HG03064 (cell line): Measurements from ENCODE around the gene ELMO1.

Experiments
- ATAC-seq: cut with Tn5 transposase; IDR thresholded peaks from one replicate; pipeline ENCODE4 v1.9.1; 2021; ENCODE audit warnings: low read depth; ENCODE audit not compliant: unreplicated experiment

The ELMO1 gene

DNA sequence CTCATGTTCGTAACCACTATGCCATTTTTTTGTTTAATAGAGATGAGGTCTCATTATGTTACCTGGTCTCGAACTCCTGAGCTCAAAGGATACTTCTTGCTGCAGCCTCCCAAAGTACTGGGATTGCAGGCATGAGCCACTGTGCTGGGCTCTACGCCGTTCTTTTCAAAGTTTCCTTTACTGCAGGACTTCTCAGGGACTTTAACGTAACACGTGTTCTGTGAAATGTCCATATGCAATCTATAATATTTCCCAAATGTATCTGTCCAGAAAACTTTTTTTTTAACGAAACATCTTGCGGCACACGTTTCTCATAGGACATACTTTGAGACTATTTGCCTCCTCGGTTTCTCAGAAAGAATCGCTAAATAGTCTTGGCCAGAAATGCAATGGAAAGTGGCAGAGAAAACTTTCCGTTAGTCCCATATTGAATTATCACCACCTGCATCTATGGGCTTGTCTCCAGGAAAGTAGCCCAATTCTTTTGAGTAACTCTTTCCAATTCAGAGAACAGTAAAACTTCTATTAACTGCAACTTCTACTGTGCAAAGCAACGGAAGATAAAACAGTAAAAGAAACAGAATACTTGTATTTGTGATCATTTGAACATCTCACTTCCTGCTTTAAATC is 96.3 kb downstream of the ELMO1 start:
- ATAC-seq, result no peak

DNA sequence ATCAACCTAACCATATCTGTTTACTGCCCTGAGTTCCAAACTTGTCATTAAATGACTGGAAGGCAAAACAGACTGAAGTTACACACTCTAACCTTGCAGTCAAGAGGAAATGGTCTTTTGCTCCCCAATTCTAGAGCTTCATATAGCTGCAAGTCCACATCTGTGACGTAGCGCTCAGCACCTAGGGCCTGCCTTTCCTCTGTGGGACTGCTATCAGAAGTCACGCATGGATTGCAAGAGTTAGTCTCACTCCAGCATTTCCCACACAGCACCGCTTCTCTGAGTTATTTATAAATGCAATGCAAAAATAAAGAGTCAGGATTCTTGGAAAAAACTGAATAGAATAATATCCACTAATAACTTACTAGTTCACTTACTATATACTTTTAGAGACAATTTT is 96.9 kb downstream of the ELMO1 start:
- ATAC-seq, result no peak

DNA sequence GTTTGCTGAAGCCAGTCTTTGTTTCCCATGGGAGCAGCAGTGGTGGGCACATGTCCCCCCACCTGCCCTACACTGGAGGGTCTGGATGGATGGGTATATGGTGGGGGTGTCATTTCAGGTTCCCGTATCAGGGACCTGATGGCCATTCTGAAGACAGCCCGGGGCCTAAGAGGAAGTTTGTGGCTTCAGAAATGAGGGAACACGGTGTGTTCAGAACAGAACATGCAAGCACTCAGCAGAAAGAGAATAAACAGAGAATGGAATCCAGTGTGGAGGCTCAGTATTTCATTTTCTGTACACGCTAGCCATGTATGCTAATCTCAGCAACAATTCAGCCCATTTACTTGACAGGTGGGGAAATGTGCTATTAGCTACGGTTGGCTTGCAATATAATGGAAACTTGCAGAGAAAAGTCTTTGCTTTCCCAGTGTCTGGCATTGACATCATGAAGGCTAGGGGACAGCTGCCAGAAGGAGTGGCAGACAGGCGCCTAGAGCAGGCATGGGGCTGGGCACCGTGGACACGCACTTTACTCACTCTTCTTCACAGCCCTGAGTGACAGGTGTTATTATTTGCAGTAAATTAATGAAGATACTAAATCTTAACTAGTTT is 98.6 kb downstream of the ELMO1 start:
- ATAC-seq, result no peak

DNA sequence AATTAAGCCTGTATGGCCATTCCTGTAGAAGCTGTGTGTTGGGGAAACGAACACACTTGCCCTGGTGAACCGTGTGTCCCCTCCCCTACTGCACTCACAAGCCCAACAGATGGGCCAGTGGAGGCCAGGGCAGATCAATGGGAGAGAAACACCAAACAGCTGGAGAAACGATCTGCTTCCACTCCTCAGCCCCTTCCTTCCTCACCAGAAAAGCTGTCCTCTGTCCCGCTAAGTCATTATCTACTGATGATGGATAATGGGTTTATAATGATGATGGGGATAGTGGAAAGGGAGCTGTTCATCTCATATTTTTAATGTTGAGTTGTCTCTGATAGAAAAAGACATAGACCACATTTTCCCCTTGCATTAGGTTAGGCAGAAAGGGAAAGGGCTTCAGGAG is 99.7 kb downstream of the ELMO1 start:
- no peak for ATAC-seq

DNA sequence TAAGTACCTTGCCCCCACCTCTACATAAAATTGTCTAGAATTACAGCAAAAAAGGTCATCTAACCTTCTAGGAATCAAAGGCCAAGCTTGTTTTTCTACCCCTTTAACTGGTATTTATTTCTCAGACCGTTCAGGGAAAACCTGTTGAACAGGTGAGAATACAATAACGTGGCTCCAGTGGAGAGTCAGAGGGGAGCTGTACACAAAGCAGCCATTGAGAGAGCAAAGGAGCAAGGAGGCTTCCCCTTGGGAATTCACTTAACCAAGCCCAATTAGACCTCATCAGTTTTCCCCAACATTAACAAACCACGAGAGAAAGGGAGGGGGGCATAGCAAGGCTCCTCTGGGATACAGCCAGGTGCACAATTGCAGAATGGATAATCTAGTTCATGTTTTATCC is 101.9 kb downstream of the ELMO1 start:
- ATAC-seq, result no peak

DNA sequence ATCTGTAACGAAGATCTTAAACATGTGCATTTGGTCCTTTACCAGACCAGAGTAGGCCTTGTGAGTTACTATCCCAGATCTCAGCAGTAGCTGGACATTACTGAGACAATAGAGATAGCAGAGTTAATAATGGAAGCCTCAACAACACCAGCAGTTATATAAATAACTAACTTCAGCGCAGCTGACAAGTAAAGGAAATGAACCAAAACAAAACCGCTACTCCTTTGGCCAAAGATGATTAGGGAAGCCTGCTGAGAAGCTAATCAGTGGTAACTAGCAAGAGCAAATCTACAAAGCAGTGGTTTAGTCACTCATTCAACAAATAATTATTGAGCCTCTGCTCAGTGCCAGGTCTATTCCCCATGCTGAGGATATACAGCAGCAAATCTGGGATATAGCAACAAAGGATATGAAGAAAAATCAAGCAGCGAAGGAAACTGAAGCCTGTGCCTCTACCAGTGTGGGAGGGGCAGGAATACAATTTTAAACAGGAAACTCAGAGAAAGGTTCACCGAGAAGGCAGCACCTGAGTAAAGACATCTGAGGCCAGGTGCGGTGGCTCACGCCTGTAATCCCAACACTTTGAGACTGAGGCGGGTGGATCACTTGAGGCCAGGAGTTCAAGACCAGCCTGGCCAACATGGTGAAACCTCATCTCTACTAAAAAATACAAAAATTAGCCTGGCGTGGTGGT is 103.6 kb downstream of the ELMO1 start:
- ATAC-seq, result peak; percentile 28

DNA sequence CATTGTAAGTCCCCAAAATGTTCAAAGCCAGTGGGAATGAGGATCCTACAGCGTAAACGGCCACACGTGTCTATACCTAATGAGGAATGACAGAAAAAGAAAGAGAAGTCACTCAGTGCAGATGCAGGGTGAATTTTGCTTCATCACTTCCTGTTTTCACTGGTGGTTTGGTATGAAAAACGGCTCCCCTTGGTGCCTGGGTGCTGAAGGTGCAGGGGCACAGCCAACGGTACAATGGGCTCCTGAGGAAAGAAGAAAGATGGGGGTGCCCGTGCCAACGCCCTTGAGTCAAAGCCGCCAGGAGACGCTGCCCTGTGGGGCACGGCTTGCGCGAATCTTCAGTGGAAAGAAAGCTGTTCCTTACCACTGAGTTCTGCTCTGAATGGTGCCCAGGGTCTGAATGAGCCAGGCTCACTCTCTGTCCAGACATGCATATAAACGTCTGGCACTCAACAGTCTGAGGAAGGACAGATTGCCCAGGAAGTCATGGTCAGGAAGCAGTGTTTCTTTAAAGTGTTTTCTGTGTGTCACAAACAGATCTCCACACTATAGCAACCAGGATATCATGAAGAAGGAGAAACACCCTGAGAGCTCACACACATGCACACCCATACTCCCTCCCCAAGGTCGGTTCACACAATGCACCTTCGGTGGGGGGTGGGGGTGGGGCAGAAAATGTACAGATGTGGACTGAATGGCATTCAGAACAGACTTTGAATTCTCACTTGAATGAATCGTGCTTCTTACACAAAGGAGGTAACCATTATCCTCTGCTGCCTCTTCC is 105.8 kb downstream of the ELMO1 start:
- peak; percentile 56 for ATAC-seq

DNA sequence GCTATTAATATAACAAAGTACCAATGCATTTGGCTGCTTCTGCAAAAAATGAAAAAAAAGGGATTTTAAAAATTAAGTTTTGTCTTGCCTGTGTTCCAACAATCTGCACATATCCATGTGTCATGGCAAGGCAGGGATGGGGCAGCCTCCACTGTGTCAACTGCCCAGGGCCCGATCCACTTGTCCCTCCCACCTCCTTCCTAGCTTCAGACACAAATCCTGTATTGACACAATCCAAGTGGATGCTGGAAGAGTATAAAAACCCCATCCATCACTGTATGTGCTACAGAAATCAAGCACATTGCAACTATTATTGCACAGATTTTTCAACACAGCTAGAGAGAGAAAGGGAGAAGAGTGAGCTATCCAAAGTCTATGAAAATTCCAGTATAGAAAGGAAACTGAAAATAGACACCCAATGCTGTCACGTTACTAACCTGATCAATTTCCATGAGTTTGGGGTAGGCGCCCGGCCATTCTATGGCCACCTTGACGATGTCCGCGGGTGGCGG is 106.4 kb downstream of the ELMO1 start:
- ATAC-seq, result no peak

DNA sequence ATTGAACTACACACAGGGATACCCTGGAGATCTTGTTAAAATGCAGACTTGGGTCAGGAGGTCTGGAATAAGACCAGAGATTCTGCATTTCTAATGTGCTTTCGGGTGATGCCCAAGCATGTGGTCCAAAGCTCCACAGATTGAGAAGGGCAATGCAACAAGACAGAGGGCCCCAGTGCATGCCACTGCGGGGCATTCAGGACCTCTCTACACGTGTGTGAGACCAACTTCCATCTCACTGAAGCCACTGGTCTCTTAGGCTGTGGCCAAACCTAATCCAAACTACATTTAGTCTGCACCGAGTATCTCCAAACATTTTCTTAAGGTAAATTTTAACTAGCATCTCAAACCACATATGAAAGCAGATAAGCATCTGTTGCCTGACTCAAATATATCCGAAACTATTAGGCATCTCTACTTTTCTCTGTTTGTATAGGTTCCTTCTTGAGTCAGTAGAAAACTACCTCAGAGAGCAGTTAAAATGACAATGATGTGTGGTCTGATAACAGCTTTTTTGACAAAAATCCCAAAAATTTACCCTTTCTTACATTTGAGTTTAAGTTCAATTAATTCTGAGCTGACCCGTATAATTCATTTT is 107.5 kb downstream of the ELMO1 start:
- peak; percentile 35 for ATAC-seq

DNA sequence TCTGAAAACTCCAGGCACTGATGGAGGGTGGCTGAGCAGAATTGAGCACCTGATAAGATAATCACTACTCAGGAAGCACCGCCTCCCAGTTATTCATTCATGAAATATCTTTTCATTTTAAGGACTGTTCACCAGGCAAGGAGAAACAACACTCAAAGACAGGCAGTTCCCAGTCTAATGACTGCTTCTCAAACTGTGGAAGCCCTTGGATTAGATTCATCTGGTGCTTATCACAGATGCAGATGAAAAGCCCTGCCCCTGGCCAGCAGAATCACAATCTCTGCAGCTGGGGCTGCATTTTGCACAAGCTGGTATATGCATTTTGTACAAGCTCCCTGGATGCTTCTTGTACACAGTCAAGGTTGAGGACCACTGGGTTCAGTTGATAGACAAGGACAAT is 109.7 kb downstream of the ELMO1 start:
- ATAC-seq, result no peak

DNA sequence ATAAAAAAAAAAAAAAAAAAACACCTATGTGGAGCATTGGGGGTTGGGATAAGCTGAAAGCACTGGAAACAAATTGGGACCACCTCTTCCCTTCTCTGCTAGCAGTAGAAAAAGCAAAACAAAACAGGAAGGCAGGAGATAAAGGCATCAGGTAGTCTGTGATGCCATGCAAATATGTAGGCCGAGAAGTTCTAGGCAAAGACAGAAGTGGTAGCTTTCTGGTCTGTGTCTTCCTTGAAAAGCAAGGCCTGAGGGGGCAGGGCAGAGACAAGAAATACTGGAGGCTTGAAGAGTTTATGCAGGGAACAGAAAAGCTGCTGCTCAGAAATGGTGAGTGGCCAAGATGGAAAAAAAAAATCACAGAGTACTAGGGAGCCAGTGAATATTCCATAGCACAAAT is 111.1 kb downstream of the ELMO1 start:
- no peak for ATAC-seq

DNA sequence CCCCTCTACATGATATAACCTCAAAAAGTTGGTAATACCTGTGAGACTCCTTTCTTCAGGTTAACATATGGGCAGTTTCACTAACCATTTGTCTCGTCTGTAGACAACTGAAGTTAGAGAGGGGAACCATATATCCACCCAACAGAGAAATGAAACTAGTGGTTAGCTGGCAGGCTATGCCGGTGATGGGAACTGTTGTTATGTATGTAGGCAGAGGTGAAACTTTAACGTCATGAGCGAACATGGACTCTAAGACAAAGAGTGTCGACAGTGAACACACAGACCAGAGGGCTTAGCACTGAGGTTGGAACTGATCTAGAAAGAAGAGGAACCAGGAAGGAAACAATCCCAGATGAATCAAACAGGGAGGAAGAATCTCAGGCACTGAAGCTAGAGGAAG is 112.4 kb downstream of the ELMO1 start:
- ATAC-seq, result peak; percentile 87

DNA sequence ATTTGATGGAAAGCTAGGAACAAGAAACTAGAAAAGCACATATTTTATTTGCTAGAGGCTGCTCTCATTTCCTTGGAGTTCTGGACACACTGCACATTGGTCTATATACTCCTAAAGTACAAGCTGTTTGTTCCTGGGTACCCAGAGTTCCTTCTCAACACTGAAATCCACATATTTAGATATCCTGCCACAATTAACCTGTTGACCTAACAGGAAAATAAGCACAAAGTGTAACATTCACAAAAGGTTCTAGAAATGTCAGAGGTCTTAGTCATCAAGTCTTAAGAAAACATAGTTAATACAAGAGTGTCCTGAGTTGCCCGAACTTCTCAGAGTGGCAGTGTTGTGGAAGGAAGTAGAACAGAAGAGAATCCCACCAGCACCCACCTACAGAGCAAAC is 115.6 kb downstream of the ELMO1 start:
- ATAC-seq, result no peak

DNA sequence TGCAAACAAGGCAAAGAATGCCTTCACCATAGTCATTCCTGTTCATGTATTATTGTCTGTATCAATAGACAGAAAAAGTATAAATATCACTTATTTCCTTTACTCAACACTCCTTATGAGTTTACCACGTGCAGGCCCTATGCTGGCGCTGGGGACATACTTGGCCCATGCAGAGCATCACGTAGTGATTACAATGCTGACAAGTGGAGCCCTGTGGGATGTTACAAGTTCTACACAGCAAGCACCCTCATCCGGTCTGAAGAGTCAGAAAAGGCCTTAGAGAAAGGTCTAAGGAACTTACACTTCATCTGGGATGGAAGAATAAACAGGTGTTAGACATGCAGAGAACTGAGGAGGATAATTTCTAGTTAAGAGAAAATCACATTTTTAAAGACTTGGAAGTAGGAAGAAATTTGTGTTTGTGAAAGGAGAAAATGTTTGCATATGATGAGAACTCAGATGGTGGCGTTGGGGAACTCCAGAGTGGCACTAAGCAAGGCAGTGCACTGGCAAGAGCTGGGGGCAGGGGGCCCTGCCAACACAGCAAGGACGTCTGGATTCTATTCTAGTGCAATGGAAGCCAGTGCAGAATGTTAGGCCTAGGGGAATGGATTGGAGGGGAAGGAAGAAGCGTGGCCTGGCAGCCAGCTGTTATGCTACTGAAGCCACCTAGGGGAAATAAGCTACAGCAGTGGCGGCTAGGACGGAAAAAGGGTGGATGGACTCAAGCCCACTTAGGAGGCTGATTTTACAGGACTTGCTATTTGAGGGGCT is 116.2 kb downstream of the ELMO1 start:
- ATAC-seq, result no peak

DNA sequence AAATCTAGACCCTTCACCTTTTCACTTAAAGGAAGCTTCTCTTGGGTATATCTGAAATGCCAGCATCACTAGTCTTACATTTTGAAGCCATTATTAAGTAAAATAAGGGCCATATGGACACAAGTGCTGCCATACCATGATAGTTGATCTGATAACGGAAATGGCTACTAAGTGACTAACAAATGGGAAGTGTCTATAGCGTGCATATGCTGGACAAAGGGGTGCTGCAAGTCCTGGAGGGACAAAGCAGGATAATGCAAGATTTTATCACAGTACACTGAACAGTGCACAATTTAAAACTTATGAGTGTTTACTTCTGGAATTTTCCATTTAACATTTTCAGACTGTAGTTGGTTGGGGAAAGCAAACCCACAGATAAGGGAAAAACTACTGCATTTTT is 117.9 kb downstream of the ELMO1 start:
- no peak for ATAC-seq

DNA sequence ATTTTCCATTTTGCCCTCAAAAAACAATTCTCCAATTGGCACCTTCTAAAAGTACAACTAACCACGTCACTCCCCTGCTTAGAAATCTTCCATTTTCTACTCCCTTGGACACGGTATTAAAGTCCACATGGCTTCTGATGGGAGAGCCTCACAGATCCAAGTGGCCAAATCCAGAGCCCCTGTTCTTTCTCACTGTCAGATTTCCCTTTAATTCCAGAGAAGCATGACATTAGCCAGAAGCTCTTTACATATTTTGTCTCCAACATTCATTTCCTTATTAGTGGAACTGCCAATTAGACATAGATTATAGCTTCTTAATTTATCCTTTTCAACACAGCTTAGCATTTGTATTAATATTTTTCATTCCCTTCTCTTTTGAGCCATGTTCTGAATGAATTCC is 118.7 kb downstream of the ELMO1 start:
- no peak for ATAC-seq

DNA sequence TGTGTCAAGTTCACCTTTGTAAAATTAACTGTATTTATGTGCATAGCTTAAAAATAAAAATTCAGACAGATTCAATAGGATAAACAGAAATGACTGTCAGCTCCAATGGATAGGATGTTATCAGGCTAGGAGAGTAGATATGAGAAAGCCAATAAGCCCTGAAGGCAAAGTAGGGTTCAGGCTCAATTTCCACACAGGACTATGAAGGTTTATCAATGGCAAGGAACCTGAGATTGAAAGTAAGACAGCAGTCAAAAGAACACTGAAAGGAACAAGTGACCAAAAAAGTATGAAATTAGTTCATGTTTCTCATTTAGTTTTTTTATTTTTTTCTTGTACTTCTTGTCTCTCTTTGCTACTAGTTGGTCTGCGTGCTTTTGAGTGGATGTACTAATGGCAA is 121.4 kb downstream of the ELMO1 start:
- ATAC-seq, result no peak

DNA sequence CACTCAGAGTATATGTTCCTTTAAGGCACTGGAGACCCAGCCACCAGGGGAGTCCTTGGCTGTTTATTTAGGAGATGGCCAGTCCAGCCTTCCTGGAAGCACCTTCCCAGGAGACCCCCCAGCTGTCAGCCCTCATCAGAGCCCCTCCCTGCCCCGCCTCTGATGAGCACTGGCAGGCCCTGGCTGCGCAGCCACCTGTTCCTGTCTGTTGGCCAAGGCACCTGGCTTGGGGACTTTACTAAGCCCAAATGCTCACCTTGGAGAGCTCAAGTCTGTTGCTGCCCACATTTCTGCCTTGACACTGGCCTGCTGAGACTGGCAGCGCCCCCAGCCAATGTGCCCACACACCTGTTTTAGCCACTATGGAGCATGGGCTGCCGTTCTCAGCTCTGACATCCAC is 124.7 kb downstream of the ELMO1 start:
- no peak for ATAC-seq

DNA sequence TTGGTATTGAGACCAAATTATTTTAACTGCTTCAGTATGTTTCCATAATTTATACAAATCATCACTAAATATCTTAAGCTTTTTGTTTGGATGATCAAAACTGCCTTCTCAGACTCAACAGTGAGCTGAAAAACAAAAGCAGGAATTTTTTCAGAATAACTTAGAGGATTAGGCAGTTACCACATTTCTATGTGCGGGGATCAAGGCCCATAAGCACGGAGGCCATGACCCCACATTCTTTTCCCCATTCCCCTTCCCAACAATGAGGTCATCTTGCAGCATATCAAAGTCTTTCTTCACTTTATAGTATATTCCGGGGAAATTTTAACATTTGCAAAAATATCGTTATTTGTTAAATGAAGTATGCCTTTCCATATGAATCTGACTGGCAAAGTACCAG is 125.8 kb downstream of the ELMO1 start:
- ATAC-seq, result no peak

DNA sequence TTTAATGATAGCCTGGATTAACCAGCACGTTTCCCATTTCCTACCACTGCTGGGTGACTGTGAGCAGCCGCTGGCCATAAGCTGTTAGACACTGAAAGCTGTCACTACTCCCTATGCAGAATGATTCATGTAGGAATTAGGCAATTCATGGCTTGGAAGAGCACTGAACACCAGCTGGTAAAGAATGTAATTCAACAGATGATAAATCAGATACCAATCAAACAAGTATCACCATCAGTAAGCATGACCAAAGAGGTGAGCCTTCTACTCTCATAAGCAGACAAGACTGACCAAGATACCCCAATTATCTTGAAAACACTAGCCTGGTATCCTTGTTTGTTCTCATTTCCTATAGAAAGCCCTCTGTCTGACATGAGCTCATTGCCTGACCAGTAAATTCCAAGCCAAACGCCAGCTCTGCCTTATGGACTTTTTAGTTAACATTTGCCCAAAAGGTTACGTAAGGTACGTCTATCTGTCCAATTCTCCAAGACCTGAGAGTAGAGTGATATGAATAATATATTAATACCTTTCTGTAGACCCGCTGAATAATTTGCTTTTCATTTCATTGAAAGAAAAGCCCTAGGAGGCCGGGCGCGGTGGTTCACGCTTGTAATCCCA is 127.7 kb downstream of the ELMO1 start:
- no peak for ATAC-seq
